Muscle of back (tissue), 10 donors: ENCODE results near the gene CACYBP. TPM values are rescaled to one million over a fixed set of nuclear protein-coding genes. Genes with fewer than 3 reads are reported as not detected.

Experiments
- polyA plus RNA-seq, 10 donors: library from polyadenylated mRNA; unstranded; fragments of 120-200 nt; gene quantifications; one replicate each; pipeline ENCODE4 v1.2.1, GENCODE V29; 2013; ENCODE audit not compliant: insufficient read length in 10 of 10

Gene CACYBP
- polyA plus RNA-seq, 10 donors = 87.7 to 112 (median 104) TPM

Other genes starting within 250 kb of the CACYBP start
- 10 to 100 TPM; 23.9 to 30.8 (median 25.7) TPM for gene MRPS14, start 23.5 kb downstream of the CACYBP start, polyA plus RNA-seq
- 1 to 10 TPM; 3.1 to 6.3 (median 5.1) TPM for gene TNN, start 67.9 kb downstream of the CACYBP start, polyA plus RNA-seq
- 10 to 100 TPM; 11.6 to 21.5 (median 15.8) TPM for gene KIAA0040, start 192.8 kb downstream of the CACYBP start, polyA plus RNA-seq